Ovary (tissue), 3 donors: ENCODE results near the gene DUSP19.

Experiments
- CTCF ChIP-seq, 3 donors: fragments of 450-650 bp in 2 of 3; fragments of 200-600 bp in 1 of 3; IDR thresholded peaks; one replicate each; pipeline versions ENCODE4 v1.5.1 to v1.8.0; 2016 to 2022; ENCODE audit warnings: antibody characterized with exemption in 3 of 3, mild to moderate bottlenecking in 1 of 3
- POLR2A ChIP-seq: fragments of 450-650 bp; IDR thresholded peaks from one replicate; pipeline ENCODE4 v1.6.1; 2017; ENCODE audit warnings: antibody characterized with exemption, mild to moderate bottlenecking, moderate library complexity
- donor health status: DM: no; HTN: no; CAD: no.

GRCh38 chr2:183059561-183059960 lies 19.0 kb upstream of the DUSP19 start:
- TF ChIP-seq POLR2A (no peak), CTCF (IDR thresholded peaks at IDR 0.05) (no peak)
